K562 (cell line): Measurements from ENCODE around the gene NSRP1. TPM values are rescaled to one million over a fixed set of nuclear protein-coding genes. Genes with fewer than 3 reads are reported as not detected.

Source experiments
- ARID1B ChIP-seq: fragments of 450-650 bp; IDR thresholded peaks from 2 replicates; pipeline ENCODE4 v1.6.1; 2016; ENCODE audit warnings: antibody characterized with exemption, mild to moderate bottlenecking, inconsistent platforms
- ARID3B ChIP-seq: fragments of 250-450 bp; sonication (Bioruptor Pico); IDR thresholded peaks from 2 replicates; pipeline ENCODE4 v1.4.0; 2020; ENCODE audit warnings: borderline replicate concordance
- ASH1L ChIP-seq: fragments of 450-650 bp; IDR thresholded peaks from 2 replicates; pipeline ENCODE4 v1.6.1; 2018; ENCODE audit warnings: borderline replicate concordance, mild to moderate bottlenecking, low read depth; ENCODE audit not compliant: partially characterized antibody
- BHLHE40 ChIP-seq: IDR thresholded peaks from 2 replicates; pipeline ENCODE4 v1.6.1; 2011; ENCODE audit warnings: low read length, improper control_type of control experiment
- CHAMP1 ChIP-seq: fragments of 450-650 bp; IDR thresholded peaks from 2 replicates; pipeline ENCODE4 v1.6.1; 2016; ENCODE audit warnings: mild to moderate bottlenecking
- CREM ChIP-seq: IDR thresholded peaks from 2 replicates; pipeline ENCODE4 v1.6.1; 2014; ENCODE audit warnings: antibody characterized with exemption, low read depth
- CTCF ChIP-seq, 3 experiments: IDR thresholded peaks in 2 of 3; conservative IDR thresholded peaks in 1 of 3; 2 replicates each; pipeline ENCODE4 v1.5.1; 2011 to 2012; ENCODE audit warnings: low read length in 3 of 3, mild to moderate bottlenecking in 3 of 3, control low read depth in 2 of 3, improper control_type of control experiment in 1 of 3, inconsistent platforms in 1 of 3, low read depth in 1 of 3, mixed read lengths in 1 of 3, moderate library complexity in 1 of 3; ENCODE audit not compliant: insufficient read depth in 2 of 3
- GABPA ChIP-seq: fragments of 200-800 bp; sonication (Bioruptor generic); conservative IDR thresholded peaks from 2 replicates; pipeline ENCODE4 v1.6.1; 2016; ENCODE audit warnings: low read depth, missing genetic modification characterization, missing compliant biosample characterization
- HMG20A ChIP-seq: fragments of 450-650 bp; formaldehyde crosslinking; conservative IDR thresholded peaks from 2 replicates; pipeline ENCODE4 v1.4.0; 2020; ENCODE audit warnings: mild to moderate bottlenecking, mixed read lengths
- JUN ChIP-seq, 2 experiments: sonication (generic) in 1 of 2; formaldehyde crosslinking in 1 of 2; IDR thresholded peaks; 2 replicates each; pipeline versions ENCODE4 v1.6.1 to v1.8.0; 2012 to 2022; ENCODE audit warnings: borderline replicate concordance in 2 of 2, mild to moderate bottlenecking in 2 of 2, improper control_type of control experiment in 1 of 2, low read depth in 1 of 2, low read length in 1 of 2, missing genetic modification reagents in 1 of 2
- MEIS2 ChIP-seq: fragments of 450-650 bp; IDR thresholded peaks from 2 replicates; pipeline ENCODE4 v1.6.1; 2014; ENCODE audit warnings: mild to moderate bottlenecking; ENCODE audit not compliant: partially characterized antibody
- MIER1 ChIP-seq: fragments of 450-650 bp; IDR thresholded peaks from 2 replicates; pipeline ENCODE4 v1.6.1; 2016; ENCODE audit warnings: antibody characterized with exemption, mild to moderate bottlenecking, low read depth
- PTTG1 ChIP-seq: fragments of 450-650 bp; IDR thresholded peaks from 2 replicates; pipeline ENCODE4 v1.6.1; 2016; ENCODE audit warnings: low read depth, mild to moderate bottlenecking, missing genetic modification characterization, missing compliant biosample characterization
- SIX5 ChIP-seq, 2 experiments: IDR thresholded peaks; 2 replicates each; pipeline ENCODE4 v1.6.1; 2011; ENCODE audit warnings: low read length in 2 of 2, borderline replicate concordance in 1 of 2, low read depth in 1 of 2, mild to moderate bottlenecking in 1 of 2, moderate library complexity in 1 of 2; ENCODE audit not compliant: insufficient read depth in 1 of 2
- SNIP1 ChIP-seq: fragments of 450-650 bp; IDR thresholded peaks from 2 replicates; pipeline ENCODE4 v1.7.1; 2017; ENCODE audit warnings: low read depth, mild to moderate bottlenecking
- TFAM ChIP-seq: fragments of 250-450 bp; sonication (Bioruptor Pico); conservative IDR thresholded peaks from 2 replicates; pipeline ENCODE4 v1.5.0; 2021; ENCODE audit warnings: mild to moderate bottlenecking, moderate library complexity
- UBTF ChIP-seq, 2 experiments: IDR thresholded peaks; 2 replicates each; pipeline ENCODE4 v1.6.1; 2012; ENCODE audit warnings: improper control_type of control experiment in 2 of 2, low read depth in 2 of 2, low read length in 2 of 2, borderline replicate concordance in 1 of 2
- ZNF23 ChIP-seq: fragments of 250-450 bp; sonication (Bioruptor Pico); IDR thresholded peaks from 2 replicates; pipeline ENCODE4 v1.4.0; 2020; ENCODE audit warnings: mild to moderate bottlenecking
- ZNF75A ChIP-seq: fragments of 450-650 bp; formaldehyde crosslinking; IDR thresholded peaks from 2 replicates; pipeline ENCODE4 v1.4.0; 2020; ENCODE audit warnings: mild to moderate bottlenecking
- ZNF77 ChIP-seq: fragments of 250-450 bp; sonication (Bioruptor Pico); IDR thresholded peaks from 2 replicates; pipeline ENCODE4 v1.5.0; 2020
- polyA plus RNA-seq, 8 experiments: library from polyadenylated mRNA; depleted of rRNA in 4 of 8; stranded (reverse) in 5 of 8; unstranded in 3 of 8; fragments of >200 nt; fragmentation: Nextera tagmentation in 2 of 8; fragmentation: Illumina TruSeq in 1 of 8; extraction: Ambion mirVana in 2 of 8; extraction: Trizol in 1 of 8; gene quantifications; 2 replicates each; pipeline versions ENCODE4 v1.2.1 to v1.2.3, GENCODE V29; 2011 to 2014; ENCODE audit warnings: inconsistent platforms in 1 of 8, missing spikeins in 1 of 8
- total RNA-seq, 7 experiments: library from RNA; depleted of rRNA in 6 of 7; stranded (reverse); fragments of >200 nt in 6 of 7; fragmentation: Illumina TruSeq in 2 of 7; extraction: Trizol in 2 of 7; gene quantifications; 2 replicates each; pipeline versions ENCODE4 v1.2.1 to v1.2.3, GENCODE V29; 2011 to 2021; ENCODE audit warnings: low replicate concordance in 1 of 7

Gene NSRP1
- total and polyA plus RNA-seq, 9 of the 15 experiments (the other 6 are each of a cell fraction or from before 2014, with no cell fraction given): 18.4 to 68.6 (median 32.7) TPM

GRCh38 chr17:30203471-30203981 is 86.9 kb downstream of the NSRP1 start (continued):
- TF ChIP-seq UBTF (IDR thresholded peaks at IDR 0.05; ENCODE audit: borderline replicate concordance in 1 of 2, low read depth in 2 of 2, low read length in 2 of 2): no peak
- TF ChIP-seq MIER1: no peak
- no peak for TF ChIP-seq CREM
- TF ChIP-seq BHLHE40: no peak
- TF ChIP-seq GABPA (tag): 0 out of 2 replicates have a peak, but pooled peaks have one; percentile 23
- TF ChIP-seq SNIP1: no peak
- TF ChIP-seq CHAMP1: no peak
- TF ChIP-seq CTCF (IDR thresholded peaks at IDR 0.05 in 2 of 3, conservative IDR thresholded peaks at IDR 0.05 in 1 of 3; ENCODE audit: insufficient read depth in 2 of 3, low read depth in 1 of 3, low read length in 3 of 3): peak; percentile 48 to 51 (median 49)
- TF ChIP-seq TFAM (CRISPR knock-in tag): no peak
- no peak for TF ChIP-seq ZNF75A
- TF ChIP-seq ARID1B: peak; percentile 36; the same call in 1 of the 2 replicates
- TF ChIP-seq ZNF23 (CRISPR knock-in tag): no peak
- TF ChIP-seq SIX5 (IDR thresholded peaks at IDR 0.05; ENCODE audit: borderline replicate concordance in 1 of 2, insufficient read depth in 1 of 2, low read depth in 1 of 2, low read length in 2 of 2): no peak
- TF ChIP-seq JUN (IDR thresholded peaks at IDR 0.05; ENCODE audit: borderline replicate concordance, low read depth, low read length): no peak
- TF ChIP-seq JUN (CRISPR knock-in tag; IDR thresholded peaks at IDR 0.05; ENCODE audit: borderline replicate concordance): no peak
- TF ChIP-seq PTTG1 (tag): no peak
- TF ChIP-seq ARID3B (CRISPR knock-in tag): no peak
- no peak for TF ChIP-seq ASH1L
- no peak for TF ChIP-seq HMG20A
- TF ChIP-seq ZNF77 (CRISPR knock-in tag): no peak
- no peak for TF ChIP-seq MEIS2
